GM11168 (cell line): Measurements from ENCODE around the gene PIP5K1C.

ENCODE experiments used
- in situ Hi-C: fragments of 300-500 bp; cut with MboI; formaldehyde crosslinking; loops from one replicate; pipeline ENCODE4 v1.12.0; 2022; ENCODE audit warnings: low sequenced_read_pairs; ENCODE audit not compliant: unreplicated experiment

Gene PIP5K1C

DNA sequence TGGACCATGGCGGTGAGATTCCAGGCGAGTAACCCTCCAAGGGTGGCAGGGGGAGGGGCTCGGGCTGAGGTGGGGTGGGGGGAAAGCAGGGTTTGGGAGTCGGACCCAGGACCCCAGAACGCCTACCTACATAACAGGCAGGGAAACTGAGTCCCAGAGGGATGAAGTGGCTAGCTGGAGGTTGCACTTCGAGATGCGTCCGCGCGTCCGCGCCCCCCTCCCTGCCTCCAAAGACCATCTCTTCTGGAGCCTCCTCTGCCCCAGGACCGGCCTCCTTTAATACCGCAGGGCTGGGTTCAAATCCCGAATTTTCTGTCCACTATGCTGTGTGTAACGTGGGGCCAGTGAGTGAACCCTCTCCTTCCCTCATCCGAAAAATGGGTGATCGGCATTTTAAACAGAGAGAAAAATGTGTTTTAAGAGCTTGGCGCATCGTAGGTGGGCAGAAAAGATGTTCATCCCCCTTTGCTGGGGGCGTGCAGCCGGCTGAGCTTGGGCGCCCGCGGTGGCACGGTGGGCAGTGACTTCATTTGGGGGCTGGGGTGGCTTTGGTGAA lies 21.7 kb upstream of the PIP5K1C start:
- in situ Hi-C loops, result no loop called here

DNA sequence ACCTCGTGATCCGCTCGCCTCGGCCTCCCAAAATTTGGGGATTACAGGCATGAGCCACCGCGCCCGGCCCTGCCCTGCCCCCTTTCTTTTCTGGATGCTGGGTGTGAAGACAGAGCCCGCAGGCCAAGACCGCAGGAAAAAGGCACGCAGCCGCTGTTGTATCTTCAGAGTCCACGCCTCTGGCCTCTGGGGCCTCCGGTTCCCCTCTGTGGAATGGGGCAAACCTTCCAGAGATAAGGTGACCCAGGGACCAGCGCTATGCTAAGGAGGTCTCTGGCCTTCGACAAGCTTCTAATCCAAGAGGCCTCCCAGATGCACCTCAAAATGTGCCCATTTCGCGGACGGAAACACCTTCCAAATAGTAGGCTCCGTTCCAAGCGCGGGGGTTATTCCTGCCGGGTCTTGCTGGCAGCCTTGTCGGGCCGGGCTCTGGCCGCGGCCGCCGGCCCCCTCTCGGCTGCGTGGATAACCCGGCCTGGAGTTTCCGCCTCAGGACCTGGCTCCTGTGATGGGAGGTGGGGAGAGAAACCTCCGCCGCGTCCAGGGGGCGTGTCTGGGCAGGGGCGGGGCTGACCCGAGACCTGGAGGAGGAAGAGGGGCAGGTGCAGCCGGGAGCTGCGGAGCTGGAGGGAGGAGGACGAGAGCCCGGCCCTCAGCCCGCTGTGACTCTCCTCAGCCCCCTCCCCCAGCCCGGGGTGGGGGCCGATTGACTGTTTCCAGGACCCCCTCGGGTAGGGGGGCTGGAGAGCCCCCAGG lies 21.0 kb upstream of the PIP5K1C start:
- in situ Hi-C loops, result no loop called here

DNA sequence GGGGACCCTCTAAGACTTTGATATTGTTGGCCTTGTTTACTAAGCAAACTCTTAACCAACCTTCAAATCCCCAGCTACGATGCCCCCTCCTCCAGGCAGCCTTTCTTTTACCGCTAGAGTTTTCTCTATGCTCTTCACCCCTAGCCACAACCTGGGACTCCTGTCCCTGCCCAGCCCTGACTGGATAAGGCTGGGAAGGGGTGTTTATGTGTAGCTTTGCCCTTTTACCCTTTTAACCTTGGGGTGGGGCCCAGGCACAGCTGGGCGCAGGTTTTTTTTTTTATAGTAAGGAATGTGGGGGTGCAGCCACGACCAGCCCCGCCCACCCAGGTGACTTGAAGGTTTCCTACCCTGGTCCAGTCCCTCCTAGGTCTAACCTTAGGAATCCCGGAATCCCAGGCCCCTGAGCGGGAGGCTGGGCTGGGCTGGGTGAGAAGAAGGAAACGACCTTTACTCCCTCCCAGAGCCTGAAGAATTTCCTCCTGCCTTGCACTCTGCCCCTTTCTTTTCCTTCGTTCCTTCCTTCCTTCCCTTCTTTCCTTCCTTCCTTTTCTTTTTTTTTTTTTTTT lies 20.2 kb upstream of the PIP5K1C start:
- in situ Hi-C loops, result no loop called here

DNA sequence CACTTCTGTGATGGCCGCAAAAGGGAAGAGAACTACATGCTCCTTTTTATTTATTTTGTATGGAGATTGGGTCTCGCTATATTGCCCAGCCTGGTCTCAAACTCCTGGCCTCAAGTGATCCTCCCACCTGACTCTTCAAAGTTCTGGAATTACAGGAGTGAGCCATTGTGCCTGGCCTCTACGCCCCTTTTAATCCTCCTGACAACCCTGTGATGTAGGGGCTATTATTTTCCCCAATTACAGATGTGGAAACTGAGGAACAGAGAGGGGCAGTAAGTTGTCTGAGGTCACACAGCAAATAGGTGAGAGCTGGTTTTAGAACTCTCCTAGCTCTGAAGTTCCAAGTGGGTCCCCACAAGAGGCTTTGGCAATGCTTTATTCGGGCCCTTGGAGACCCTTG lies 19.6 kb upstream of the PIP5K1C start:
- in situ Hi-C loops, result no loop called here

DNA sequence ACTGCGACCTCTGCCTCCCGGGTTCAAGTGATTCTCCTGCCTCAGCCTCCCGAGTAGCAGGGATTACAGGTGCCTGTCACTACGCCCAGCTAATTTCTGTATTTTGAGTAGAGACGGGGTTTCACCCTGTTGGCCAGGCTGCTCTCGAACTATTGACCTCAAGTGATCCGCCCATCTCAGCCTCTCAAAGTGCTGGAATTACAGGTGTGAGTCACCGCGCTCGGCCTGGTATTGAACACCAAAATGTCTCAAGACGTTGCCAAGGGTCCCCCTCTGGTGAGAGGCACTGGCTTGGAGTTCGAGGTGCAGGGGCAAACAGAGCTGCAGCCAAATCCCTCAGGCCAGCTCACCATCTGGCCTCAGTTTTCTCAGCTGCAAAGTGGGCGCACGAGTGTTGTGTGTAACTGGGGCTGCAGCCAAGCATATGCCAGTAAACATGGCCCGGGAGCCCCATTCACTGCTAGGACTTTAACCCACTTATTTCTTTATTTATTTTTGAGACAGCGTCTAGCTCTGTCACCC lies 15.9 kb upstream of the PIP5K1C start:
- in situ Hi-C loops, result no loop called here

DNA sequence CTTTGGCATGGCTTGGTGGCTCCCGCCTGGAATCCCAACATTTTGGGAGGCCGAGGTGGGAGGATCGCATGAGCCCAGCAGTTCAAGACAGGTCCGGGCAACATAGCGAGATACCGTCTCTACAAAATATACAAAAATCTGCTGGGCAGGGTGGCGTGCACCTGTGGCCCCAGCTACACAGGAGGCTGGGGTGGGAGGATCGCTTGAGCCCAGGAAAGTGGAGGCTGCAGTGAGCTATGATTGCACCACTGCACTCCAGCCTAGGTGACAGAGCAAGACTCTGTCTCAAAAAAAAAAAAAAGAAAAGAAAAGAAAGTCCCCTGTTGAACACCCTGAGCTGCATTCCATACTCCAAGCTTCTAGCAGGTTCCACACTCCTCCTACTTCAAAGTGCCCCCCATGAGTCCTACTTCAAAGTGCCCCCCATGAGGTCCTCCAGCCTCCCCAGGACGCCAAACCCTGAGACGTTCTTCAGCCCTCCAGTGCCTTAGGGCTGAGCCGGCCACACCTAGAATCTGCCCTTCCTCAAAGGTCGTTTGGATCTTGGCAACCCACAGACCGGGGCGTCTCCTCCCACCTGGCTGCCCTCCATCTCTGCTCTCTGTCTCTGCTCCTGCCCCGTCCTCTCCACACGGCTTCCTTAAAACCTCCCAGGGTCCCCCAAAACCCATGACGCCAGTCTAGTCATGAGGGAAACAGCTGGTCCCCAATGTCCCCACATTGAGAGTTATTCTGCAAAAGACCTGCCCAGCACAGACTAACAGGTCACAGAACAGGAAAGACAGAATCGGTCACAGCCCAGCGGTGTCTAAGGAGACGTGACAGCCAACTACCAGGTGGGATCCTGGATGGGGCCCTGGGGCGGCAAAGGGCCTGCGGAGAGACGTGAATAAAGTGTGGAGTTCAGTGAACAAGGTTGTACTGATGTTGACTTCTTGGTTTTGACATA lies 12.7 kb upstream of the PIP5K1C start:
- in situ Hi-C loops, result no loop called here

DNA sequence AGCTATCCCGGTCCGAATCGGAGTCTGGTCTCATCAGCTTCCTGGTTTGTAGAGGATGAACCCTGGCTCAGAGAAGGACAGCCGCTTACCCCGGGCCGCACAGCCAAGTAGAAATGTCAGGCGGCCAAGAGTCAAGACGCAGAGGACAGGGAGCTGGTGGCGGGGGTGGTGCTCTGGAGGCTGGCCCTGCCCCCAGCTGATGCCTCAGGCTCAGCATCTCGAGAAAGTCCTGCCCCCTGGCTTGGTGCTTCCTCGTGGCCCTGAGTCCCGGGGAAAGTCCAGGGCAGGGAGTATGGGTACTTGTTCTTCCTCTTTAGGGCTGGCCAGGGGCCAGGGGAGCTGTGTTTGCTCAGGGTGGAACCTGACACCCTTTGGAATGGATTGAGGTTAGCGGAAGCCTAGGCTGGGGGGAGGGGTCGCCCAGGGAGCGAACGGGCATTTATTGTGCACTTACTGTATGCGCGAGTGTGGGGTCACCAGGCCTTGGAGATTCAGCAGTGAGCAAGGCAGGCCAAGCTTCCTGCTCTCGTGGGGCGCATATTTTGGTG lies 10.1 kb upstream of the PIP5K1C start:
- in situ Hi-C loops, result no loop called here

DNA sequence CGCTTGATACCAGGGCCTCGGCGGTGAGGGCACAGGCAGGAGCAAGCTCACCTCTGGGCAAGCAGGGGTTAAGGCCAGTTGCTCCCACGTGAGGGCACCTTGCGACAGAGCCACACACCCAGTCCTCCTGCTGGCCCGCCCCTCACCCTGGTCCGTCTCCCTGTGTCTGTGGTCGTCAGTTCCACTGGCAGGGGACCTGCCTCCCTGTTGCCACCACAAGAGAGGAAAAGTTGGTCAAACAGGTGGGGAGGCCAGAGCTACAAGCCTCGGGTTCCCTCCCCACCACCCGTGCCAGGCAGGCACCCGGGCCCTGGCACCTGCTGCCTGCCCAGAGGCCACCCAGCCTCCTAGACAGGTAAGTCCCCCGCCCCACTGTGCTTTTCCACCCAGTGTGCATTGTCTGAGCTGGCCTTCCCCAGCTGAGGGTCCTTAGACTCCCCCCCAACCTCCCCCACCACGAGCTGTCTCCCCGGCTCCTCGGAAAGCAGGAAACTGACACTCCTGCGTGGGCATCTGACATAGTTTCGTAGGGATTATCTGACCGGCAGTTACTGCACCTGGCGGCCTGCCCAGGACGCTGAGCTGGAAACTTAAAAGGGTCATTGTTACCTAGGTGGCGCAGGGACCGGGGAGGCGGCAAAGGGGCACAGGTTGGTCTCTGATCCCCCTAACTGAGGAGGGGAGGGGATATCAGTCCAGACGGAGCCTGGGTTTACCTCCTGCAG lies 8.1 kb upstream of the PIP5K1C start, which contains the start of gene TJP3:
TSS of gene TJP3 (plus strand) at position 178 of the 725 bp plus-strand sequence. CDS start 20,049 bp downstream, outside the sequence.
- in situ Hi-C loops, result no loop called here

DNA sequence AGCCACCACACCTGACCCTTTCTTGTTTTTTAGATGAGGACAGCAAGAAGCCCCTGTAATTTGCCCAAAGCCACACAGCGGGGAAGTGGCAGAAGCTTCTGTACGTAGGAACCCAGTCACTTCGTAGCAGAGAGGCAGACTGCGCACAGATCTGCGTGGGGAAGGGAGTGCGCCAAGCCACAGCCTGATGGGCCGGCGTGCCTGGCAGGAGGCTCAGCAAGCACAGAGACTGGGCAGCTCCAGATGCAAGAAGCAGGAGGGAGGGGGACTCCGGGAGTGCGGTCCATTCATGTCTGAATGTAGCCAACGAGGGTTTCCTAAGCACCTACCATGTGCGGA lies 7.6 kb upstream of the PIP5K1C start:
- in situ Hi-C loops, result no loop called here

DNA sequence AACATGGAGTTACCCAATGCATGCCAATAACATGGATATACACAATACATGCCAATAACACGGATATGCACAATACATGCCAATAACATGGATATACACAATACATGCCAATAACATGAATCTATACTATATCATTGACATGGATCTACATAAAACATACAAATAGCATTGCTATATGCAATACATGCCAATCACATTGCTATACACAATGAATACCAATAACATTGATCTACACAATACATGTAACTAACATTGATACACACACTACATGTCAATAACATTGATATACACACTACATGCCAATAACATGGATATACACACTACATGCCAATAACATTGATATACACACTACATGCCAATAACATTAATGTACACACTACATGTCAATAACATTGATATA lies 932 bp upstream of the PIP5K1C start:
- in situ Hi-C loops, result loop anchor here (5.0 kb wide), 1 partner anchor 39 kb away; no protein-coding TSS in a partner anchor

DNA sequence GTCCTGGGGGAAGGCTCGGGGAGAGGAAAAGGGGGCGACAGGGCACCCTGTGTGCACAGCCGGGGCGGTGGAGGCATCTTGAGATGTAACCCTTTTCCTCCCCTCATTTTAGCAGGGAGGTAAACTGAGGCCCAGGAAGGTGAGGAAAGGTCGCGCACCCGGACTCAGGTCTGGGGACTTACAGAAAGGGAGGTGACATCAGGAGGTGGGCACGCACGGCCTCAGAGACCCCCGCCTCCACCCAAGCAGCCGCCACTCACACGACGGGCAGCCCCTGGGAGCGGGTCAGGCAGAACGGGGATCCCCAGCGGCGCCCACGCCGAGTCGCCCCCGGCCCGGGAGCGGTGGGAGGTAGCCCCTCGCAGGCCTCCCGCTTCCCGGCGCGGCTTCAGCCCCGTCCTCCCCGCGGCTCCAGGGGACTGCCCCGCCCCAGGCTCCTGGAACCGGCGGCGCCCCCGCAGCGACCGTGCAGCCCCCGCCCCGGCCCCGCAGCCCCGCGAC lies 477 bp downstream of the PIP5K1C start:
- in situ Hi-C loops, result loop anchor here (5.0 kb wide), 1 partner anchor 37 kb away; no protein-coding TSS in a partner anchor

DNA sequence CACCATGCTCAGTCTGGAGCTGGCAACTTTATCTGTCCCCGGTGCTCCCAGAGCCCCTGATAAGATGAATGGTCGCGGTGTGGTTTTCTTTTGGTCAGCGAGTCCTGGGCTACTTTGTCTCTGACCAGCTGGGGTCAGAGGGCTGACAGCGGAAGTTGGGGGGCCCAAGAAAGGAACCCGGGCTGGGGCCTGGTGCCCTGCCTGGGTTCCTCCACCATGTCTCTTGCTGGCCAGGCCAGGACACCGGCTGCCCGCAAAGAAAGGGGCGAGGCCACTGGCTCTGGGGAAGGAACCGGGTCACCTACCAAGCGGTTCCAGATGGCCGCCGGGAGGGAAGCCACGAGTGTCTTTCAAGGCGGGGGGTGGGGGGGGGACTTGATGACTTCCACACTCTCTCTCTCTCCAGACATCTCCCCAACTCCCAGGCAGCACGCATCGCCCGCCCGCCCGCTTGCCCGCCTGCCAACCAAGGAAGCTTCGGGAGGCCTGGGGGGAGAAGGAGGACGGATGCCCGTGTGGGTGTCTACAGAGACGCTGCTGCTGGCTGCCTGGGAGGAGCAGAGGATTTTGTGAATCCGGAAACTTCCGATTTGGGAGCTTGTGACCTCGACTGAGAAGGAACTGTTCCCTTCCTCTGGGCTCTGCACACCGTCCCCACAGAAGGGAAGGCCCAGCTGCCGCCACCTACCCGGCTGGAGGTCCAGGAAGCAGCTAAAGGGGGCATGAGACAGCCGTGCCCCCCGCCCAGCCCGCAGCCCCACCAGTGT lies 1.1 kb downstream of the PIP5K1C start:
- in situ Hi-C loops, result no loop called here

DNA sequence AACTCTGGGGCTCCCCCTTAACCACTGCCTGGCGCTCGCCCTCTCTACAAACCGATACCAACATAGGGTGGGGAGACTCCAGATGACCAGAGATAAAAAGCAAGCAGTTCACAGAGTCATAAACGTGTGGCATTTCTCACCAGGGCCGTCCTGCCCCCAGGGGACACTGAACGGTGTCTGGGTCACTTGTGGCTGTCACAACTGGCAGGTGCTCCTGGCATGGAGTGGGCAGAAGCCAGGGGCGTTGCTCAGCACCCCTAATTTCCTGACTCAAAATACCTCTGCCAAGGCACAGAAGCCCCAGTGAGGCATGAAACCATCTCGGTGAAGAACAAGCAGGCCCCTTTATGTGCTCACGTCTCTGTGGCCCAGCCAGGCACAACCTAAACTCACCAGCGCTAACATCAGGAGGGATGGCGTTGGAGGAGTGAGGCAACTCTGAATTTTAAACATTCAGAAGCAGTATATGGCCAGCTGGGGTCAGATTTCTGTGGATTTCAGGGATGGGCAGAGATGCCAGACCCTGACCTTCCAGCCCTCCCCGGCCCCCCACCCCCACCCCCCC lies 1.8 kb downstream of the PIP5K1C start:
- in situ Hi-C loops, result no loop called here

DNA sequence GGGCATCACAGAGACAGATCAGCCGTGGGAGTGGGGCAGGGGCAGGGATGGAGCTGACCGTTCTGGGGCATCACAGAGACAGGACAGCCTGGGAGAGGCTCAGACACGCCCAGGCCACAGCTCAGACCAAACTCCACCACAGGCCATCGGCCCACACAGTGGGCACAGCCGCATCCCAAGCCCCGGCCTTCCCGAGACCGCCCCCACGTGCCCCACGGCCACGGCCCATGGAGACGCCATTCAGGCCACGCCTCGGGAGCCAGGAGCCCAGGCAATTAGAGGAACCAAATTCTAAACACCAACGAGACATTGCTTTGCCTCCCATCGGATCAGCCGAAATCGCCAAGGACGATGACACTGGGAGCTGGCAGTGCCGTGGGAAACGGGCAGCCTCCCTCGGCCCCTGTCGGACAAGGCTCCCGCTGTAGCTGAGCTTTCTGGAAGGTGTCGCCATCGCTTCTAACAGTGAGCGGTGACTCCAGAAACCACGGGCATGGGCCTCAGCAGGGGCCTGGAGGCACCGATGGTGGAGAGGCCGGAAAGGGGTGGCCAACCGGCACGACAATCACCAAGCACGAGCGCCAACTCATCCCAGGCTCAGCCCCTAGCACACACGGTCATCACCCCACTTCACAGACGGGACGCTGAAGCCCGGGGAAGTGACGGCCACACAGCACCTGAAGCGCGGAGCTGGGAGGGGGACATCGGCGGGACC lies 2.4 kb downstream of the PIP5K1C start:
- in situ Hi-C loops, result no loop called here

DNA sequence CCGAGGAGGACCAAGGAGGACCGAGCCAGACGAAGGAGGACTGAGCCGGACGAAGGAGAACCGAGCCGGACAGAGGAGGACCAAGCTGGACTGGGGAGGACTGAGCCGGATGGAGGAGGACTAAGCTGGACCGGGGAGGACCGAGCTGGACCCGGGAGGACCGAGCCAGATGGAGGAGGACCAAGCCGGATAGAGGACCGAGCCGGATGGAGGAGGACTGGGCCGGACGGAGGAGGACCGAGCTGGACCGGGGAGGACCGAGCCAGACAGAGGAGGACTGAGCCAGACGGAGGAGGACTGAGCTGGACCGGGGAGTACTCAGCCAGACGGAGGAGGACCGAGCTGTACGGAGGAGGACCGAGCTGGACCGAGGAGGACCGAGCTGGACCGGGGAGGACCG lies 3.2 kb downstream of the PIP5K1C start:
- in situ Hi-C loops, result no loop called here

DNA sequence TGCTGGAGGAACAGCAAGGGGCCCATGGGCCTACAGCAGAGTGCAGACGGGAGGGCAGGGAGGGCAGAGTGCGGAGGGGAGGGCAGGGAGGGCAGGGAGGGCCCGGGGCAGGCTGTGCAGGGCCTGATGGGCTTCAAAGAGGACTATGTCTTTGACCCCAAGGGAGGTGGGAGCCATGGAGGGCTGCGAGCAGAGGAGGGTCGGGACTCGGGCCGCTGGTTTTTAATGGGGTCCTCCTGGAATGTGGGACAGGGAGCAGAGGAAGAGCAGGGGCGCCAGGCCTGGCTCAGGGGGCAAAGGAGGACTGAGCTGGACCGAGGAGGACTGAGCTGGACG lies 3.6 kb downstream of the PIP5K1C start:
- in situ Hi-C loops, result no loop called here

DNA sequence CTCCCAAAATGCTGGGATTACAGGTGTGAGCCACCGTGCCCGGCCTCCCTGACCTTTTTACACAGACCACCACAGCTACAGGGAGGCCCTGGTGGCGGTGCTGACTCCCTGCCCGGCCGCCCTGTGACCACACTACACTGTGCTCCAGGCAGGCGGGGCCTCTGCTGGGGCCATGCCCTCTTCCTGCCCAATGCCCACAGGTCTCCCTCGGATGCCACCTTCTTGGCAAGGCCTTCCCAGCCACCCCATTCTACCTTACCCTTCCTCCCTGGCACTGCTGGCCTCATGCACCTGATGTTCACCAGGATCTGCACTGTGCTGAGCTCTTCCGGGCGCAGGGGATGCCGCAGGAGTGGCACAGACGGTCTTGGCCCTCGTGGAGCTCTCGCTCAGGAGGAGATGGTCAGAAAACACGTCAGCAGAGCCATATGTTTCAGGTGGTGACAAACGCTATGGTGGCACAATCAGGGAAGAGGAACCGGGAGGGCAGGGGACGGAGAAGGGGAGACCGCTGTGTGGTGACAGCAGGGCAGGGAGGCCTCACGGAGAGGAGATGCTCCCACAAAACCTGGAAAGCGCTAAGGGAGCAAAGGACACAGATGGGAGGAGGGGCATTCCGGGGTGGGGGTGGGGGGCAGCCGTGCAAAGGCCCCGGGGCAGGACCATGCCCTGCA lies 4.1 kb downstream of the PIP5K1C start:
- in situ Hi-C loops, result no loop called here
